EH (cell line): ENCODE measurements around the gene ZNF425.
"Not testable (repeated sequence)": the region's sequence is repeated elsewhere in the genome, so short reads cannot be mapped to it uniquely, and the experiment has no call there.

Source experiments
- DNase-seq: peaks from one replicate; pipeline ENCODE4 v3.0.0-alpha.2; 2015; ENCODE audit warnings: low read depth

Gene ZNF425

GRCh38 chr7:149071641-149072437 is 54.3 kb downstream of the ZNF425 start:
- peak; percentile 16 for DNase-seq

DNA sequence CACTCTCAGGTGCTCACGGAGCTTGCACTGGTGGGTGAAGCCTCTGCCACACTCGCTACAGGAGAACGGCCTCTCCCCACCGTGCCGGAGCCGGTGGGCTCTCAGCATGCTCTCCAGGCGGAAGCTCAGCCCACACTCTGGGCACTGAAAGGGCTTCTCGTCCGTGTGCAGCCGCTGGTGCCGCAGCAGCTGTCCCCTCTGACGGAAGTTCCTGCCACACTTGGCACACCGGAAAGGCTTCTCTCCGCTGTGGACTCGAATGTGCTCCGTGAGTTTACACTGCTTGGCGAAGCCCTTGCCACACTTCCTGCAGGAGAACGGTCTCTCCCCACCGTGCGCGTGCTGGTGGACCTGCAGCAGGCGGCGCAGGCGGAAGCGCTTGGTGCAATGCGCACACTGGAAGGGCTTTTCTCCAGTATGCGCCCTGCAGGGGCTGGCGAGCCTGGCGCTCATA is 54.9 kb downstream of the ZNF425 start:
- DNase-seq, result no peak

GRCh38 chr7:149070372-149071125 is 55.6 kb downstream of the ZNF425 start:
- DNase-seq, result no peak

- DNase-seq, result no peak
These were observed 58.3 kb downstream of the ZNF425 start for GRCh38 chr7:149067869-149068268.

DNA sequence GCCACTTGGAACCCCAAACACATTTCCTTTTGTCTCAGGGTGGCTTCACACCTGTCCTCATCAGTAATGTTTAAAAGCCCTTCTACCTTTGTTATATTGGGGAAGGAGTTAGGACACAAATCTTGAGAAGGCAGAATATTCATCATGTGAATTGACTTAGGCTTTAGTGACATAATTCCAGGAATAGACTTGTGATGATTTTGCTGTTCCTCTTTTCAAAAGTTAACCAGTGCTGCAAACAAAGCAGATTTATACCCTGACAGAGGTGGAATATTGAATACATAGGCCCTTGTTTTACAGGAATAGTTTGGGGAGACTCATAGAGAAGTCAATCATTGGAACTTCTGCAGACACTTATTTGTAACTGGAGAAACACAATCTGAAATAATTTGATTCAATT is 62.6 kb downstream of the ZNF425 start:
- DNase-seq, result no peak

- not testable (repeated sequence) for DNase-seq
These were observed 63.8 kb downstream of the ZNF425 start for GRCh38 chr7:149062217-149062899.

GRCh38 chr7:149060156-149060555 is 66.0 kb downstream of the ZNF425 start:
- no peak for DNase-seq

DNA sequence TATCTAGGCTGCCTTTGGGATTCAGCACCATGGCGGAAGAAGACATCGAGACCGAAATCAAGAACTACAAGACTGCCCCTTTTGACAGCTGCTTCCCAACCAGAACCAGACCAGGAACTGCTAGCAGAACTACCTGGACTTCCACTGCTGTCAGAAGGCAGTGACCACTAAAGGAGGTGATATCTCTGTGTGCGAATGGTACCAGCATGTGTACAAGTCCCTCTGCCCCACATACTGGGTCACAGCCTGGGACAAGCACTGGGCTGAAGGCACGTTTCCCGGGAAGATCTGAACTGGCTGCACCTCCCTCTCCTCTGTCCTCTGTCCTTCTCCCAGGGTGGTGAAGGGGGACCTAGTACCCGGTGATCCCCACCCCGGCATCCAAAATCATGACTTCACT is 72.2 kb downstream of the ZNF425 start:
- DNase-seq, result no peak

- DNase-seq, result no peak
These were observed 72.7 kb downstream of the ZNF425 start for GRCh38 chr7:149053384-149053783.
